Loucy (cell line): ENCODE data around the gene VMAC.

ENCODE experiments used
- H2AFZ ChIP-seq: fragments of 200-600 bp; sonication (generic); 2 replicates; pipeline ENCODE4 v1.6.0; 2016; ENCODE audit warnings: antibody characterized with exemption, mild to moderate bottlenecking, low read length, moderate library complexity
- H3F3A ChIP-seq: fragments of 200-600 bp; 2 replicates; pipeline ENCODE4 v1.6.0; 2016; ENCODE audit warnings: antibody characterized with exemption, low read depth, mild to moderate bottlenecking
- H3K27me3 ChIP-seq: fragments of 200-600 bp; sonication (generic); 2 replicates; pipeline ENCODE4 v1.6.1; 2014; ENCODE audit warnings: low read length, mild to moderate bottlenecking; ENCODE audit not compliant: insufficient read depth, poor library complexity, severe bottlenecking
- H3K36me3 ChIP-seq: fragments of 200-600 bp; sonication (generic); 2 replicates; pipeline ENCODE4 v1.6.1; 2016; ENCODE audit warnings: low read length; ENCODE audit not compliant: insufficient read depth
- H3K4me1 ChIP-seq: fragments of 200-600 bp; sonication (generic); 2 replicates; pipeline ENCODE4 v1.5.1; 2014; ENCODE audit warnings: low read length, mild to moderate bottlenecking; ENCODE audit not compliant: insufficient read depth, poor library complexity, severe bottlenecking
- H3K4me2 ChIP-seq: fragments of 200-600 bp; sonication (generic); 2 replicates; pipeline ENCODE4 v1.6.0; 2014; ENCODE audit warnings: antibody characterized with exemption, low read length, low read depth, mild to moderate bottlenecking; ENCODE audit not compliant: poor library complexity, severe bottlenecking
- H3K4me3 ChIP-seq: fragments of 200-600 bp; sonication (generic); 2 replicates; pipeline ENCODE4 v1.5.1; 2014; ENCODE audit warnings: low read length, mild to moderate bottlenecking, mixed read lengths; ENCODE audit not compliant: poor library complexity, severe bottlenecking
- H3K79me2 ChIP-seq: fragments of 200-600 bp; sonication (generic); 2 replicates; pipeline ENCODE4 v1.6.1; 2014; ENCODE audit warnings: low read length; ENCODE audit not compliant: insufficient read depth
- H3K9ac ChIP-seq: fragments of 200-600 bp; sonication (generic); 2 replicates; pipeline ENCODE4 v1.6.0; 2014; ENCODE audit warnings: mild to moderate bottlenecking, low read depth, low read length, moderate library complexity; ENCODE audit not compliant: poor library complexity, severe bottlenecking
- H3K9me2 ChIP-seq: fragments of 200-600 bp; sonication (generic); replicated peaks from 2 replicates; pipeline ENCODE4 v1.6.1; 2016; ENCODE audit warnings: low read depth, low read length, mixed read lengths
- H3K9me3 ChIP-seq: fragments of 200-600 bp; sonication (generic); 2 replicates; pipeline ENCODE4 v1.6.1; 2014; ENCODE audit warnings: mild to moderate bottlenecking, antibody characterized with exemption, low read length, low read depth; ENCODE audit not compliant: insufficient read depth
- H4K20me1 ChIP-seq: fragments of 200-600 bp; sonication (generic); 2 replicates; pipeline ENCODE4 v1.6.0; 2014; ENCODE audit warnings: antibody characterized with exemption, low read length, mild to moderate bottlenecking; ENCODE audit not compliant: insufficient read depth, poor library complexity, severe bottlenecking
- EZH2phosphoT487 ChIP-seq: fragments of 200-600 bp; IDR thresholded peaks from 2 replicates; pipeline ENCODE4 v1.6.1; 2018; ENCODE audit warnings: antibody characterized with exemption, mild to moderate bottlenecking, moderate library complexity, borderline replicate concordance
- TF ChIP-seq, protein P1 (sequence below): fragments of 200-600 bp; sonication (generic); conservative IDR thresholded peaks from 2 replicates; pipeline ENCODE4 v1.5.1; 2014; ENCODE audit warnings: mild to moderate bottlenecking, antibody characterized with exemption, low read length

The VMAC gene

DNA sequence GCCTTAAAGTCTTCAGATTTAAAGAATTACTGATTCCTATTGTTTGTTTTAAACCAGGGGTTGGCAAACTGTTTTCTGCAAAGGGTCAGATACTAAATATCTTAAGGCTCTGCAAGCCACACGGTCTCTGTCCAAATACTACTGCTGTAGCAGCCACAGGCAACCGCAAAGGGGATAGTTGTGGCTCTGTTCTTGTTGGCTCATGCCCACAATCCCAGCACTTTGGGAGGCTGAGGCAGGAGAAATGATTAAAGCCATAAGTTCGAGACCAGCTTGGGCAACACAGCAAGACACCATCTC is 50.9 kb downstream of the VMAC start:
- Histone ChIP-seq H3K9me2 (no peaks in the 10 kb centered on the region), H3K27me3 (no peaks in the 10 kb centered on the region), H3K4me1 (peaks cover 21% of the 10 kb centered on the region), H3K36me3 (peaks cover 6% of the 10 kb centered on the region; the same call in 1 of the 2 replicates), H3K79me2 (peaks cover 99% of the 10 kb centered on the region), H3K9ac (no peak overlapping the region), H2AFZ (no peak overlapping the region), H3K4me2 (no peak overlapping the region), H3K4me3 (no peak overlapping the region), H3F3A (no peaks in the 10 kb centered on the region), H4K20me1 (peaks cover 83% of the 10 kb centered on the region), H3K9me3 (no peaks in the 10 kb centered on the region)
- TF ChIP-seq, protein P1, sequence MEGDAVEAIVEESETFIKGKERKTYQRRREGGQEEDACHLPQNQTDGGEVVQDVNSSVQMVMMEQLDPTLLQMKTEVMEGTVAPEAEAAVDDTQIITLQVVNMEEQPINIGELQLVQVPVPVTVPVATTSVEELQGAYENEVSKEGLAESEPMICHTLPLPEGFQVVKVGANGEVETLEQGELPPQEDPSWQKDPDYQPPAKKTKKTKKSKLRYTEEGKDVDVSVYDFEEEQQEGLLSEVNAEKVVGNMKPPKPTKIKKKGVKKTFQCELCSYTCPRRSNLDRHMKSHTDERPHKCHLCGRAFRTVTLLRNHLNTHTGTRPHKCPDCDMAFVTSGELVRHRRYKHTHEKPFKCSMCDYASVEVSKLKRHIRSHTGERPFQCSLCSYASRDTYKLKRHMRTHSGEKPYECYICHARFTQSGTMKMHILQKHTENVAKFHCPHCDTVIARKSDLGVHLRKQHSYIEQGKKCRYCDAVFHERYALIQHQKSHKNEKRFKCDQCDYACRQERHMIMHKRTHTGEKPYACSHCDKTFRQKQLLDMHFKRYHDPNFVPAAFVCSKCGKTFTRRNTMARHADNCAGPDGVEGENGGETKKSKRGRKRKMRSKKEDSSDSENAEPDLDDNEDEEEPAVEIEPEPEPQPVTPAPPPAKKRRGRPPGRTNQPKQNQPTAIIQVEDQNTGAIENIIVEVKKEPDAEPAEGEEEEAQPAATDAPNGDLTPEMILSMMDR: no peak
- no peak for TF ChIP-seq EZH2phosphoT487

DNA sequence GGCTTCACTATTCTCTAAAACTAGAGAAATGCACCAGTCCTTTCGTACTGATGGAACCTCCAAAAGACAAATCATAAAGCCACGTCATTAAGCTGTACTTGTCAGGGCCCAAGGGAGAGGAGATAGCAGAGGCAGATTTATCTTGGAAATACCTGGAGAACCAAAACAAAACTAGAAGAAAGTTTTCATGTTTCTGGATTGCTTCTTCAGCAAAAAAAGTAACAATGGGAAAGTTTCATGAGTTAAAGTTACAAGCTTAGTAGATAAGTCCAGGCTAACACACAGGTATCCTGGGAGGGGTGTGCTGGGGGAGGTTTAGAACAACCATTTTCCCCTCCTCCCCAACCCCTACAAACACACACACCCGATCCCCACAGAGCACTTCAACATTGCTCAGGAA is 51.7 kb downstream of the VMAC start:
- Histone ChIP-seq H3K9me3 (no peaks in the 10 kb centered on the region), H3K4me2 (no peak overlapping the region), H3K9ac (no peak overlapping the region), H3F3A (no peaks in the 10 kb centered on the region), H2AFZ (no peak overlapping the region), H3K4me3 (no peak overlapping the region), H3K4me1 (peaks cover 21% of the 10 kb centered on the region), H3K36me3 (no peaks in the 10 kb centered on the region), H3K79me2 (peaks cover 99% of the 10 kb centered on the region), H3K27me3 (no peaks in the 10 kb centered on the region), H3K9me2 (no peaks in the 10 kb centered on the region), H4K20me1 (peaks cover 88% of the 10 kb centered on the region)
- TF ChIP-seq, protein P1: no peak
- no peak for TF ChIP-seq EZH2phosphoT487

DNA sequence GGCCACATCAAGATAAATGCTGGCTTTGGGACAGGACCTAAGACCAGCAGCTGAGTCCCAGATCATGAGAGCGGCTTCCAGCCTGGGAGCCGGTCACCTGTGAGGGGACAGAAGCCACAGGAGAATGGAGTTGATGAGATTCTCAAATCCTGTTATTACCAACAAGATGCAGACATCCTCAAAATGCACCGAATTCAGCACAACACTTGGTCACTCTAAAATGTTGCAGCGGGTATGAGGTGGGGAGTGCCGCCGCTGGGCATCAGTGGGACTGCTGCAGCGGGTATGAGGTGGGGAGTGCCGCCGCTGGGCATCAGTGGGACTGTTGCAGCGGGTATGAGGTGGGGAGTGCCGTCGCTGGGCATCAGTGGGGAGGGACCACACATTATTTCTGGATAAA is 52.1 kb downstream of the VMAC start:
- peaks cover 89% of the 10 kb centered on the region for H4K20me1 ChIP-seq
- H3K4me1 ChIP-seq: peaks cover 21% of the 10 kb centered on the region
- no peak overlapping the region for H2AFZ ChIP-seq
- no peaks in the 10 kb centered on the region for H3K36me3 ChIP-seq
- H3K4me2 ChIP-seq: no peak overlapping the region
- no peaks in the 10 kb centered on the region for H3K9me2 ChIP-seq
- peaks cover 99% of the 10 kb centered on the region for H3K79me2 ChIP-seq
- TF ChIP-seq, protein P1: no peak
- no peak for TF ChIP-seq EZH2phosphoT487
- H3K9me3 ChIP-seq: no peaks in the 10 kb centered on the region
- no peak overlapping the region for H3K4me3 ChIP-seq
- no peaks in the 10 kb centered on the region for H3K27me3 ChIP-seq
- H3F3A ChIP-seq: no peaks in the 10 kb centered on the region
- H3K9ac ChIP-seq: no peak overlapping the region
